HG03565 (cell line): Measurements from ENCODE around the gene DDAH2.
"Not testable (repeated sequence)": the region's sequence is repeated elsewhere in the genome, so short reads cannot be mapped to it uniquely, and the experiment has no call there.

Source experiments
- ATAC-seq: cut with Tn5 transposase; IDR thresholded peaks from one replicate; pipeline ENCODE4 v1.9.1; 2021; ENCODE audit warnings: mild to moderate bottlenecking, moderate library complexity; ENCODE audit not compliant: unreplicated experiment

DDAH2 gene

DNA sequence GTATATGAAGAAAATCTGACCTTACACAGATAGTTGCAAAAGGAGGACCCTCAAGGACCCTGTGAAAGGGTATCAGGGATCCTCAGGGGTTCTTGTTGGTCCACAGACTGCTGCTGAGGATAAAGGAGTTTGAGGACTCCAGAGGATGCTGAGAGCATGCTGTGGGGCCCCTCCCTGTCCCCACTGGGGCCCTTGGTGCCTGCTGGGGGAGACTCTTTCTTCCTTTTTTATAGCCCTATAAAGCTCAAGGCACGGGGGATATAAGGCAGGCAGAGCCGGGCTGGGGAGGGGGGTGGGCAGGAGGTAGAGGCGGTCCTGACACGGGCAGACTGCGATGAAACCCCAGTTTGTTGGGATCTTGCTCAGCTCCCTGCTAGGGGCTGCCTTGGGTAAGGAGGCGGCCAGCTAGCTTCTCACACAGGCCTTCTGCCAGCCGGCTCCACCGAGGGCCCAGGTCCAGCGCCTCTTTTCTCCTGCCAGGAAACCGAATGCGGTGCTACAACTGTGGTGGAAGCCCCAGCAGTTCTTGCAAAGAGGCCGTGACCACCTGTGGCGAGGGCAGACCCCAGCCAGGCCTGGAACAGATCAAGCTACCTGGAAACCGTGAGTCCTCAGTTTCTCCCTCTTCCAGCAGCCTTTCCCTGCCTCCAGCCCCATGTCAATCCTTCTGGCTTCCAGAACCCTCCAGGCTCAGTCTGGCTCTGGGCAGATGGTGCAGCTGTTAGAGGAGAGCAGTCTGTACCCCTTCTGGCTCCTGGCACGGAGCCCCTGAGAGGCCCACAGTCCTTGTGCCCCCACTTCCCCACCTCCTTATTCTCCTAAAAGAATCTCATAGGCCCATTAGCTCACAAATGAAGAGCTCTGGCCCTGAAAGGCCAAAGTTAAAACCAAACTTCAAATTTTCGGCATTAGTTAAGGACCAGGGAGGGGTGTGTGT lies 13.8 kb downstream of the DDAH2 start, which contains the start of gene LY6G6D:
LY6G6D (plus strand) TSS at position 327 of the 937 bp plus-strand sequence; CDS start at position 335, 8 bp downstream.
- no peak for ATAC-seq

DNA sequence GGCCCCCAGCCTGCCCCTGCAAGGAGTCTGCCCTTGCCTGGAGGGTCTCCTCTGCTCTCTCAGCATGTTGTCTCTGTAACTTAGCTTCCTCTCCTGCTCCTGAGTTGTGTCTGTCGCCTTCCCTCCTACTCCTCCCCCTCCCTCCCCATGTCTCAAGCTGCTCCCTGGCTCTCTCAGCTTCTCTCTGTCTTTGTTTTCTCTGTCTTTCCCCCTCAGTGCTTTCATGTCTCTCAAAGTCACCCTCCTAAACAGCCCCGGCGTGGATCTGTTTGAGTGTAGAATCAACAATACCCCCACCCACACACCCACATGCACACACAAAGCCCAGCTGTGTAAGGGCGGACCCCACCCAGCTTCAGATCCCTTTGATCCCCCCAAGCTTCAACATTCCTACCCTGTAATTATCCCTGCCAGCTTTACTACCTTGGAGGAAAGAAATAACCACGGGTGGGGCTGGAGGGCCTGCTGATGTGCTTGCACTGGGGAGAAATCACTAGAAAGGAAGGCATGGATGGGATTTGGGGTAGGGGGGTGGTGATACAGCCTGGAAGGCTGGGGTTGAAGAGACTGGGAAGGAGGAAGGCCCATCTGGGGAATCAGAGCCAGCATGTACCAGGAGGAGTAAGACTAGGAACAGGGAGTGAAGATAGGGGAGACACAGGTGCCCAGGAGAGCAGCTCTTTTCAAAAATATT lies 15.0 kb downstream of the DDAH2 start:
- no peak for ATAC-seq

DNA sequence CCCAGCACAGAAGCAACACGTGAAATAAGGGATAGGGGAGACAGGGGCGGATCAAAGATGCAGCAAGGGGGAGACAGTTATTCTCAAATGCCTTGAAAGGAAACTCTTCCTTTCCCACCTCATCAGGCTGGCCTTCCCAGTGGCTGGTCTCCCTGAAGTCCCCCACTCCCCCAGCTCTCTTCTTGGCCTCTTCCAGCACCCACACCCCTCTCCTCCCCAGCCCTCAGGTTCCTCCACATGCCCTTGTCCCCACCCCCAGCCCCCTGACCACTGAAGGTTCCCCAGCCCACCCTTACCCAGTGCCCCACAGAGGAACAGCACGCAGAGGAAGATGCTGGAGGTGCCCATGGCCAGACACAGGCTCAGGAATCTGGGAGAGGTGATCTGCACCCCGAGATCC lies 15.6 kb downstream of the DDAH2 start:
- ATAC-seq = no peak

DNA sequence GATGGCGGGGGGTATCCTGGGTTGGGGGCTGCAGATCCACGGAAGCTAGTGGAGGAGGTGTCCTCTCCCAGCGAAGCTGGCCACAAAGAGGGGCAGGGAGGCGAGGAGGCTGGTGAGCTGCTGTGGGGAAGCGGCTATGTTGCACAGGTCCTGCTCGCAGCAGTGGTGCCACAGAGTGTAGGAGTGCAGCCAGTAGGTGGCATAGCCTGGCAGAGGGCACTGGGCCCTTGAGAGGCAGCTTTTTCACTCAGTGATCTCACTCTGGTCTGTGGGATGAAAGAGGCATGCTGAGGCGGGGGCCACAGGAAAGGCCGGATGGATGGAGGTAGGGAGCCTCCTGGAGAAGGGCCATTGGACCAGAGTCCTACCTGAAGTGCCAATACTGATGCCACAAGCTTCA lies 16.8 kb downstream of the DDAH2 start:
- ATAC-seq = no peak

DNA sequence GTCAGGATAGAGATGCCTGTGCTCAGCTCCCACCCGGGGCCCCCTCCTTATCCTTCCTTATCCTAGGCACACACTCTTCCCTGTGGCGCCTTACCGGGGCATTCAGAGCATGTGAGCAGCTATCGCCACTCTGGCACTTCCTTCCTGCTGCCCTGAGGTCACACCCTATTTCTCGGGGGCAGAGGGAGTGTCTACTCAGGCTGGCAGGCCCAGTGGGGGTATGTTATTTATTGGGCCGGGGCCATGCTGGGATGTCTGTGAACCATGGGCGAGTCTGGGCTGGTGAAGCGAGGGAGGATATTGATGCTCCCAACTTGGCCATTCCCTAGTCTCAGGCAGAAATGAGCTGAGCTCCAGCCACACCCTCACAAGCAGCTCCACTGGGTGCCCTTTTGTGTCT lies 17.9 kb downstream of the DDAH2 start:
- no peak for ATAC-seq

DNA sequence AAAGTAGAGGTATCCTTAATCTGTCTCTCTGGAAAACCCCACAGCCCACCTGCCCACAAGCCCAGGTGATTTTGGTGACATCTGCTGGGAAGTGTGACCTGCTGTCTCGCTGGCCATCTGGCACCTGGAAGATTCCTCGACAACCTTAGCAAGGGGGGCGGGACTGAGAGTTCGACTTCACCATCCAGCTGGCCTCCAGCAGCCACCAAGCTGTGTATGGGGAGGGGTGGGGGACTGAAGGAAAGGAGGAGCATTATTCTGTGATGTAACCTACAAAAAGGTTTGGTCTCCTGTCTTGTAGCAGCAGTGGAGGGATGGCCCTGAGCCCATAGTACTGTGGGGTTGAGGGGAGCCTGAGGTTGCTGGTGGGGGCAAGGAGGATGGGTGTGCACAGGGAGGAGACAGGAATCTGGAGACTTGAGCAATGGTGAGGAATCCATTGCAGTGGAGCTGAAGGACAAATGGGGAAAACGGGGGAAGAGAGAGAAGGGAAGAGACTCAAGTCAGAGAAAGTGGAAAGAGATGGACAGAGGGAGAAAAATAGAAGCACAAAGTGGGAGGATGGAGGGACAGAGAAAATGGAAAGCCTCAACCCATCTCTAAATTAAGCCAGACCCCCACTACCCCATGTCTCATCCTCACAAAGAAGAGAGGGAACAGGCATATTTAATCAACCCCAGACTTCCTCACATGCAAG lies 18.4 kb downstream of the DDAH2 start:
- ATAC-seq = no peak

DNA sequence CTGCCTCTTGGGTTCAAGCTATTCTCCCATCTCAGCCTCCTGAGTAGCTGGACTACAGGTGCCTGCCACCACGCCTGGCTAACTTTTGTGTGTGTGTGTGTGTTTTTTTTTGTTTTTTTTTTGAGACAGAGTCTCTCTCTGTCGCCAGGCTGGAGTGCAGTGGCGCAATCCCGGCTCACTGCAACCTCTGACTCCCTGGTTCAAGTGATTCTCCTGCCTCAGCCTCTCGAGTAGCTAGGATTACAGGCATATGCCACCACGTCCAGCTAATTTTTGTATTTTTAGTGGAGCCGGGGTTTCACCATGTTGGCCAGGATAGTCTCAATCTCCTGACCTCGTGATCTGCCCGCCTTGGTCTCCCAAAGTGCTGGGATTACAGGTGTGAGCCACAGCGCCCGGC lies 19.9 kb downstream of the DDAH2 start:
- ATAC-seq = not testable (repeated sequence)

DNA sequence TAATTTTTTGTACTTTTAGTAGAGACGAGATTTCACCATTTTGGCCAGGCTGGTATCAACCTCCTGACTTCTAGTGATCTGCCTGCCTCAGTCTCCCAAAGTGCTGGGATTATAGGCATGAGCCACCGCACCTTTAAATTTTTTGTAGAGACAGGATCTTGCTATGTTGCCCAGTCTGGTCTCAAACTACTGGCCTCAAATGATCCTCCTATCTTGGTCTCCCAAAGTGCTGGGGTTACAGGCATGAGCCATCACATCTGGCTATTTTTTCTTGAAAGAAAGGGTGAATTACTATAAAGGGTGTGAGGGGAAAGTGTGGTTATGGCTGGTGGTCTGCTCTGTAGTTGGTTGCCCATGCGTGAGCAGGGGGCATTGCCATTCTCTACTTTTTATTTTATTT lies 20.9 kb downstream of the DDAH2 start:
- no peak for ATAC-seq

DNA sequence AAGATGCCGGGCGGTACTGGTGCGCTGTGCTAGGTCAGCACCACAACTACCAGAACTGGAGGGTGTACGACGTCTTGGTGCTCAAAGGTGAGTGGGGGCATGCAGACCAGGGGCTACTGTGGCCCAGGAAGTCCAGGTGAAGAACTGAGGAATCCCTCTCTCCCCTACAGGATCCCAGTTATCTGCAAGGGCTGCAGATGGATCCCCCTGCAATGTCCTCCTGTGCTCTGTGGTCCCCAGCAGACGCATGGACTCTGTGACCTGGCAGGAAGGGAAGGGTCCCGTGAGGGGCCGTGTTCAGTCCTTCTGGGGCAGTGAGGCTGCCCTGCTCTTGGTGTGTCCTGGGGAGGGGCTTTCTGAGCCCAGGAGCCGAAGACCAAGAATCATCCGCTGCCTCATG lies 21.4 kb downstream of the DDAH2 start:
- ATAC-seq = no peak

DNA sequence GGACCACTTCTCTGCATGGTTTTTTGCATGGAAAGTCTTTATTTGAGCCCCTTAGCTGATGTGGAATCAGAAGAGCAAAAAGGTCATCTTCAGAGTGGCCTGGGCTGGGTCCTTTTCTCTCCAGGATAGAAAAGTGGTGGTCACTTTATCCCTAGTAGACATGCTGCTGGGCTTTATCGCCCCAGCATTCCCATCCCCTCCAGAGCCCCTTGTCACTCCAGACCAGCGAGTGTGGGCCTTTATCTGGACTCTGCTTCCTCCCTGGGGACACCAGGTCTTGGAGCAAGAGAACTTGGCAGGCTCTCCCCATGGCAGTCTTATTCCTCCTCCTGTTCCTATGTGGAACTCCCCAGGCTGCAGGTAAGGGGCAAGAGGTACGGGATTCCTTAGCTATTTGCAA lies 22.5 kb downstream of the DDAH2 start, which contains the start of gene LY6G6F:
LY6G6F (plus strand) TSS at position 268 of the 400 bp plus-strand sequence; CDS start at position 309, 41 bp downstream.
- no peak for ATAC-seq

DNA sequence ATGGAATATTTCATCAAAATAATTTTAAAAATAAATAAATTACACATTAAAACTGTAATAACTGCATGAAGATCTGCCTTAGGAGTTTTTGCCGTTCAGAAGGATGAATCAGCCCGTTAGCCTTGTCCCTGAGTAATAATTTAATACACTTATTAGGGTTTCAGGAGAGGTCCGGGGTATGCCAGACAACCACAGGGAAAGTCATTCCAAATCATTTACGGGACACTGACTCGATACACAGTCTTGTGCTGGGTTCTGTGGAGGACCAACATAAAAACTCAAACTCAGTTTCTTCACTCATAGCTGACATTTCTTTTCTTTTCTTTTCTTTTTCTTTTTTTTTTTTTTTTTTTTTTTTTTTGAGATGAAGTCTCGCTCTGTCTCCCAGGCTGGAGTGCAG lies 23.2 kb downstream of the DDAH2 start:
- no peak for ATAC-seq

DNA sequence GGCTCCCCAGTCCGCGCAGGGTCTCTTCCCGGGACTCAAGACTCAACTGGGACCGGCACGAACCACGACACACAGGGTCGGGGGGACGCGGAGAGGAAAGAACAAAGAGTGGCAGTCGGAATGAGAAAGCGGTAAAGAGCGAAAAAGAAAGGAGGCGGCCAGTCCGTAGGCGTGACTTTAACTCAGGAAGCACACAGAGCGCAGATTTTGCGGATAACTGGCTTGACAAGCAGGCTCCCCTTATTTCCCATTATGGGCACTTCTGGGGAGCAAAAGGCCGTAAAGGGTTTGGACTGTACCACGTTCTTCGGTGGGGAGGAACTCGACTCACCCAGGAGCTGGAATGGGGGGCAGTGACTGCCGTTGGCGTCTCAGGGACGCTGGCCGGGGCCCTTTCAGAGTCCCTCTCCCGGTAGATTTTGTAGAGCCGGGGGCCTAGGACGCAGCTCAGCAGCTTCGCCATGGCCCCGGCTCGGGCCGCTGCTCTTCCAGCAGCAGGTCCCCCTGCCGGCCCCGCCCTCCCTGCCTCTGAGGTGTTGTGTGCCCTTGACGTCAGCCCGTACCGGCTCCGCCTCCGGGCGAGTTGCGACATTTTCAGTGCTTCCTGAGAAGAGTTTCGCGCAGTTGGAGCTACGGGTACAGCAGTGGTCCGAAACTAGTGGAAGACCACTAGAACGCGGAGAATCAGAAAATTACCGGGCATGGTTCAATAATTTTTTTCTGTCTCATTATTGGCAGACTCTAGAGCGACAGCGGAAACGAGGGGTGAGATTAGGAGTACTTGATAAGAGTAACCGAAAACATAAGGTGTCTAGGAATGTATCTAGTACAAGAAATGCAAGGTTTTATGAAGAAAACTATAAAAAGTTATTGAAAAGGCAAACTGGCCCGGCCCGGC lies 26.0 kb downstream of the DDAH2 start, which contains the start of gene ABHD16A:
ABHD16A (minus strand) TSS at position 506 of the 898 bp plus-strand sequence; CDS start at position 463, 43 bp downstream.
- peak; percentile 80 for ATAC-seq

DNA sequence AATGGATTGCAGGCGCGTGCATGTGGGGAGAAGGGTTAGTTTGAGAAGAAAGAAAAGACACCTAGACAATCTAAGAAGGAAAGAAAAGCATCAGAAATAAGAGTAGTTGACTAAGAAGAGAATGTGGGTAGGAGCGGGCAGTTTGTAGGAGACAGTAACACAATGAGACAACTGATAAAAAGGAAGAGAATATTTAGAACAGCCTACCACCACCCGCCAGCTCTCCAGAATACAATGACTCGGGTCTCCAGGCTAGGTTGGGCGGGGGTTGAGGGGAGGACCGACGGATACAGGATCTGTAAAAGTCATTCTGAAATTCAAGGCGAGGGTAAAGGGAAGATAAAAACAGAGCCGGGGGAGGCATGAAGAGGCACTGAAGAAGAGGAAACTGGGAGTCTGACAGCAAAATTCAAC lies 26.7 kb downstream of the DDAH2 start:
- ATAC-seq = no peak

DNA sequence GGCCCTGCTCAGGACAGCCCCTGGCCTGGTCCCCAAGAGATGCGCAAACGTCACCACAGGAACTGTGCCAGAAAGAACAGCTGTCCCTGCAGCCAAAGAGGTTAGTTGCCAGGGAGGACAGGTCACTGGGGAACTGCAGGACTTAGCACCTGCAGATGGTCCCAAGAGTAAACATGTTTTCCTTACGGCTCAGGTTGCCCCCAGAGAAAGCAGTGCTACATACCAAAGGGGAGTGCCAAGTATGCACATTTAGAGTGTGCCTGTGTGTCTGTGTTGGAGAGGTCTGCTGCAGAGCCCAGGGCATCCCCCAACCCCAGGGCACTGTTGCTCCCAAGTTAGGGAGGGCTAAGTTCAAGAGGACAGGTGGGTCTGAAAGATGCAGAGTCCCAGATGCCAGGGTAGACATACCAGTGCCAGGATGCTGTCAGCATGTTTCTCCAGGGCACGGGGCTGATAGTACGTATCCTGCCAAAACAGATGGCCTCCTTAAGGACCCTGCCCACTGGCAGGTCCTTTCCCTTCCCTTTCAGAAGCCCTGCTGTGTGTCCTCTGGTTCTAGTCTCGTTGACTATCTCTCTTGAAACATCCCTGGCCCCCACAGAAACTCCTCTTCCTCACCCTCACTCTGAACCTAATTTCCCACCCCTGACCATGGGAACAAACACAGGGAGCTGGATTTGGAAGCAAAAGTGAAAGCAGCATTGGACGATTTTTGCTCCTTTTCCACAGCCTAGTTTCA lies 27.3 kb downstream of the DDAH2 start:
- ATAC-seq = no peak

DNA sequence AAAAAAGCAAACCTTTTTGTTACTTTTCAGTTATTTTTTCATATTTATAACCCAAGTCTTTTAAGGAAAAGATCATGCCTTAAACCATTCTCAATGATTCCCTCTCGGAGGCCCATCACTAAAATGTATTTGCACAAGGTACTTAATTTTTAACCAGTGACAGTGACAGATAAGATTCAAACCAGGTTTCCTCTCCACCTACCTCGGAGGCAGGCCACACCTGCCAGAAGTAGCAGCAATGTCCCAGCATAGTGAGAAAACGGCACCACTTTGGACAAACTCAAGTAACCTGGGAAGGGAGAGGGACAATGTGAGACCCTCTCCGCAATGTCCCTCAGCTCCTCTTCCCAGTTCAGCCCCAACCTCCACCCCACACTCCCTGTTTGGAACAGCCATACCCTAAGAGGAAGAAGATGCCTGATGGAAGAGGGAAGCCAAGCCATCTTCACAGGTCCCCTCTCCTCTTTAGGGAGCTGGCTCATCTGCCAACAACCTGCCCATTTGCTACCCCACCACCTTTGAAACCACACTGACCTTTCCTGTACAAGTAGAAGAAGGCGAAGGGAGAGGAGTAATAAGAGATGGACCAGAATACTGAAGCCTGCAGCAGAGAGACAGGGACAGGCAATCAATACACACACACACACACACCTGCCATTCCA lies 28.2 kb downstream of the DDAH2 start:
- ATAC-seq = no peak

DNA sequence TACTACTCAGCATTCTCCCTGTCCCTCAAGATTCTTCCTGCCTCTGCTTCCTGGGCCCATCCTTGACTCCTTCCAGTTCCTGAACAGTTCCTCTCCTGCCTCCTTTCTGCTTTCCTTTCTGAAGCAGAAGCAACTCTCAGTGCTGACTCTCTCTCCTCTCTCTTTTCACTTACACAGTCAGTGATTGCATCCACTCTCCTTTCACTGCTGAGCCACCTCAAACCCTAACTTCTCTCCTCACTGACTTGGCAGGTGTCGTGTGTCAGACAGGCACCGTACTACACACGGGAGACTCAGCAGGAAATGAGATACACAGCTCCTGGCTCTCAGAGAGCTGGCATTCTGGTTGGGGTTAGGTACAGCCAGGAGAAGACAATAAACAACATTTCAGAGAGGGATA lies 31.5 kb downstream of the DDAH2 start:
- no peak for ATAC-seq

DNA sequence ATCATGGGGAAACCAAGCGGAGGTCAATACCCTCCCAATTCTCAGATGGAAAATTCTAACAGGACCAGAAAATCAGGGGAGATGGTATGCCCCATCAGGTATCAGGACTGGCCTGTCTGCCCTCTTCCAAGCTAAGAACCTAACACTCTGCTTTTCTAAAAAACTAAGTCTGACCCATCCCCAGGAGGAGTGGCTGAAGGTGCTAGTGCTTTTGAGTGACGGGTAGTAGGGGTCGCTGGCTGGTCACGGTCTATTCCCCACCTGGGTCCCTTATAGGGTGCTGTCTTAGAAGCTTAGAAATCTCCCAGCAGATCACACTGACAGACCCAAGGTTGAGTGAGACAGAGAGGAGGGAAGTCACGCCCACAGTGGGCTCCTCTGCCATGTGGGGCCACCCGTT lies 35.6 kb downstream of the DDAH2 start:
- no peak for ATAC-seq

DNA sequence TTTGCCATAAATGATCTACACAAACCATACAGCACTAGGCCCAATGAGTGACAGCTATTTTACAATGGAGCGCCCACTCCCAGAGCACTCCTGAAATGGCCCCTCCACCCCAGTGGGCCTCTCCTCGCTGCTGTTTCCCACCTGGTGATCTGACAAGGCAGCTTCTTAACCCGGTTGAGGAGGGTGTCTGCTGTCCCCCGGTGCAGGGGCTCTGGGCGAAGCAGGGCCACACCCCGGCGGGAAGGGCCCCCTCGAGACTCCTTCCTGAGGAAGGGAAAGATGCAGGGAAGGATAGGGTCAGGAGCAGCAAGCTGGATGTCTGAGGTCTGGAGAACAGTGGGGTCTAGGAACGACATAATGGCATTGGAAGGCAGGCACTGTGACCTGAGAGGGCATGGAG lies 36.2 kb downstream of the DDAH2 start:
- no peak for ATAC-seq

DNA sequence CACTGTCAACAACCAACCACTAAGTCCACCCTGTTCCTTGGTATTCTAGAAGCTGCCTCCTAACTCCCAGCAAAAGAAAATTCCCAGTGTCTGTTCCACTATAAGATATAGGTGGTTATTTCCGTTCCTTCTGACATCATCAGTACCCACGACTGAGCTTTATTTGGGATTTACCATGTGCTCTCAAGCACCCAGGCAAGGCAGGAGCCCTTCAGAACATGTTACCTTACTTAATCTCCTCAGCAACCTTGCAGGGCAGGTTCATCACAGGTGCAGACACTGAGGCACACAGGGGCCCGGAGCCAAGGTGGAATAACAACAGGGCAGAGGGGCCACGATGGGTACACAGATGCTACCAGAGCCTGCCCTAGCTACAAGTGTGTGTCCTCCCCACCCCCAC lies 36.7 kb downstream of the DDAH2 start:
- ATAC-seq = no peak
